ENCODE results near the gene EIF5. TPM values are rescaled to one million over a fixed set of nuclear protein-coding genes. Genes with fewer than 3 reads are reported as not detected.
A peak's percentile ranks its signal among the peaks of the same experiment; 100 is the strongest.

Gene EIF5
- total RNA-seq, 4 donors from 2014 or later: 157 to 273 (median 211) TPM

DNA sequence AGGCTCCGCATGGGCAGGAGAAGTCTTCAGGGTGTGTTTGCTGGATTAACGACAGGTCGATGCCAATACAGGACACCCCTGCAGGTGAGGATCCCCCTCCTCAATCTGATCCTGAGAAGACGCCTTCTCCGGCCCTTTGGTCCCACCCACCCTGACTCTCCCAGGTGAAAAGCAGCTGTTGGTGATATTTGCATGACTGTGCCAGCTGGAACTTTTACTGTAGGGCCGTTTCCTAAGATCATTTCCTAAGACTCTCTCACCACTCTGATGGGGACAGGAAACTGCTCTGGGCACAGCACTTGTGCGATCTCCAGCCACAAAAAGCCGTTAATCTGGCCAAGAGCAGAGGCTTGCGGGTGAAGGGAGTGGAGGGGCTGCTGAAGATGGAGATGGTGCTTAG is 16.8 kb upstream of the EIF5 start:
- DNase-seq: no peak
- TF ChIP-seq POLR2A (IDR thresholded peaks at IDR 0.05): no peak
- TF ChIP-seq CTCF (IDR thresholded peaks at IDR 0.05): no peak
- 58 to 70% methylated on average over 8 of the region's 9 CpGs for WGBS, 2 donors

GRCh38 chr14:103317976-103318580 is 16.0 kb upstream of the EIF5 start:
- Histone ChIP-seq H3K4me3 (no peak overlapping the region), H3K27ac (no peak overlapping the region), H3K27me3 (no peaks in the 10 kb centered on the region), H3K36me3 (no peaks in the 10 kb centered on the region), H3K4me1 (peaks cover 0 to 9% (median 0%) of the 10 kb centered on the region in 3 donors), H3K9me3 (no peaks in the 10 kb centered on the region)
- intact Hi-C loops (cut with DNase I): no loop called here
- WGBS, 2 donors: 77 to 80% methylated on average over 5 to 9 of the region's 10 CpGs
- no peak for DNase-seq
- no peak for TF ChIP-seq POLR2A (IDR thresholded peaks at IDR 0.05)
- TF ChIP-seq CTCF (IDR thresholded peaks at IDR 0.05): no peak

More for the DNA sequence above, 16.8 kb upstream of the EIF5 start:
- H3K27me3 ChIP-seq: peaks cover 0 to 2% (median 0%) of the 10 kb centered on the region in 4 donors
- intact Hi-C loops (cut with DNase I): no loop called here
- no peaks in the 10 kb centered on the region for H3K36me3 ChIP-seq
- no peak overlapping the region for H3K27ac ChIP-seq
- peaks cover 0 to 9% (median 0%) of the 10 kb centered on the region in 3 donors for H3K4me1 ChIP-seq
- H3K4me3 ChIP-seq: no peak overlapping the region
- H3K9me3 ChIP-seq: no peaks in the 10 kb centered on the region

- Histone ChIP-seq H3K27me3 (no peaks in the 10 kb centered on the region), H3K4me1 (peaks cover 0 to 9% (median 0%) of the 10 kb centered on the region in 3 donors), H3K36me3 (no peaks in the 10 kb centered on the region), H3K9me3 (no peaks in the 10 kb centered on the region), H3K27ac (peak overlapping the region in 1 of 4 donors; percentile 47), H3K4me3 (no peak overlapping the region)
- no peak for DNase-seq
- WGBS, 2 donors: 73 to 86% methylated on average over 5 to 6 of the region's 6 CpGs
- intact Hi-C loops (cut with DNase I): no loop called here
- peak in 1 of 4 donors; percentile 27 for TF ChIP-seq POLR2A (IDR thresholded peaks at IDR 0.05)
- TF ChIP-seq CTCF (IDR thresholded peaks at IDR 0.05): no peak
Observed at GRCh38 chr14:103318750-103319419, 15.2 kb upstream of the EIF5 start.

- Histone ChIP-seq H3K36me3 (no peaks in the 10 kb centered on the region), H3K4me1 (peaks cover 0 to 9% (median 0%) of the 10 kb centered on the region in 3 donors), H3K27ac (no peak overlapping the region), H3K27me3 (no peaks in the 10 kb centered on the region), H3K4me3 (no peak overlapping the region), H3K9me3 (no peaks in the 10 kb centered on the region)
- DNase-seq: no peak
- WGBS, 2 donors: 74 to 88% methylated on average over 7 of the region's 7 CpGs
- intact Hi-C loops (cut with DNase I): no loop called here
- TF ChIP-seq POLR2A (IDR thresholded peaks at IDR 0.05): no peak
- no peak for TF ChIP-seq CTCF (IDR thresholded peaks at IDR 0.05)
Observed at GRCh38 chr14:103319422-103319821, 14.6 kb upstream of the EIF5 start.

DNA sequence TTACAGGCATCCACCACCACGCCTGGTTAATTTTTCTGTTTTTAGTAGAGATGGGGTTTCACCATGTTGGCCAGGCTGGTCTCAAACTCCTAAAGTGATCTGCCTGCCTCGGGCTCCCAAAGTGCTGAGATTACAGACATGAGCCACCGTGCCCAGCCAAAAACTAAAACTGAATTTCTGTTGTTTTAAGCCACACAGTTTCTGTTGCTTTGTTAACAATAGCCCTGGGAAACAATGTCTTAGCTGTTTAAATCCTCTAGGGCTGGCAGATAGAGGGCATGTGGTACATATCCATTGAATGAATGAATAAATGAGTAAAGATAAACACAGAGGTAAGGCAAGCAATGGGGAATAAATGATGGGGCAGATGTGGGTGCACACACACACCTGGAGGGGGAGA is 8.0 kb upstream of the EIF5 start:
- Histone ChIP-seq H3K4me1 (peaks cover 0 to 6% (median 0%) of the 10 kb centered on the region in 3 donors), H3K9me3 (no peaks in the 10 kb centered on the region), H3K27ac (no peak overlapping the region), H3K4me3 (no peak overlapping the region), H3K27me3 (no peaks in the 10 kb centered on the region), H3K36me3 (no peaks in the 10 kb centered on the region)
- TF ChIP-seq POLR2A (IDR thresholded peaks at IDR 0.05): no peak
- TF ChIP-seq CTCF (IDR thresholded peaks at IDR 0.05): no peak
- WGBS, 2 donors: 80 to 84% methylated on average over 2 to 3 of the region's 3 CpGs
- intact Hi-C loops (cut with DNase I): no loop called here
- no peak for DNase-seq

Measured in esophagus squamous epithelium (tissue), 5 donors.